SH-SY5Y (cell line): ENCODE measurements around the gene CCDC174.

Experiments used
- GATA2 ChIP-seq: IDR thresholded peaks from 2 replicates; pipeline ENCODE4 v1.6.1; 2011; ENCODE audit warnings: mild to moderate bottlenecking, low read depth, low read length
- GATA3 ChIP-seq: IDR thresholded peaks from 2 replicates; pipeline ENCODE4 v1.6.1; 2011; ENCODE audit warnings: low read depth, mild to moderate bottlenecking, low read length, moderate library complexity

DNA sequence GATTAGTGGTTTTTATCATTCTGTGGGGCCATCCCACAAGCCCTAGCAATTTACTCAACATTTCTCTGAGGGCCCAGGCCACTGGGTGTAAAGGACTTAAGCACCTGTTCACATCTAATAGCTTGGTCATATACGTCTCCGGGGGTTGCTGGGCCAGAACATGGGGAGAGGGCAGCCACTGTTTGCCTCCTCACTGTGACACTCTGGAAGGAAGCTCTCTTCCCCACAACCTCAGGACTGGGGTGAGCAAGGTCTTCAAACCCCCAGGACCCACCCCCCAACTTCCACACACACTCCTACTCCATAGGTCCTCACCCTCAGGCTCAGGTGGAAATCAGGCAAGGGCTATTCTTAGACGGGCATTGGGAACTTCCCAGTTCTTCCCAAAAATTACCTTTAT, 52.2 kb downstream of the CCDC174 start:
- TF ChIP-seq GATA2 = no peak
- TF ChIP-seq GATA3 = no peak
